HEK293 (cell line): ENCODE results near the gene ZC3H12C.
"Not testable (repeated sequence)": the region's sequence is repeated elsewhere in the genome, so short reads cannot be mapped to it uniquely, and the experiment has no call there.

Experiments
- CTCF ChIP-seq: fragments of 450-650 bp; formaldehyde crosslinking; IDR thresholded peaks from 2 replicates; pipeline ENCODE4 v1.5.1; 2016; ENCODE audit warnings: missing biosample characterization, missing genetic modification characterization
- PATZ1 ChIP-seq: fragments of 450-650 bp; formaldehyde crosslinking; IDR thresholded peaks from 2 replicates; pipeline ENCODE4 v1.5.1; 2016; ENCODE audit warnings: missing biosample characterization, missing genetic modification characterization
- YY1 ChIP-seq: fragments of 450-650 bp; formaldehyde crosslinking; IDR thresholded peaks from 2 replicates; pipeline ENCODE4 v1.5.1; 2018; ENCODE audit warnings: missing biosample characterization, missing genetic modification characterization
- ZNF350 ChIP-seq: fragments of 450-650 bp; formaldehyde crosslinking; IDR thresholded peaks from 2 replicates; pipeline ENCODE4 v1.5.0; 2017; ENCODE audit warnings: missing biosample characterization, mild to moderate bottlenecking, missing genetic modification characterization
- ZNF394 ChIP-seq: fragments of 450-650 bp; formaldehyde crosslinking; IDR thresholded peaks from 2 replicates; pipeline ENCODE4 v1.5.1; 2016; ENCODE audit warnings: missing biosample characterization, missing genetic modification characterization, mild to moderate bottlenecking, moderate library complexity, borderline replicate concordance
- ZNF518A ChIP-seq: fragments of 450-650 bp; formaldehyde crosslinking; conservative IDR thresholded peaks from 2 replicates; pipeline ENCODE4 v1.5.1; 2016; ENCODE audit warnings: low read depth, missing biosample characterization, missing genetic modification characterization

- not testable (repeated sequence) for TF ChIP-seq CTCF (tag by site-specific recombination); ZNF394; ZNF350 (tag by site-specific recombination); PATZ1 (tag by site-specific recombination); YY1 (tag by site-specific recombination); ZNF518A
Measured at GRCh38 chr11:110209313-110209694, 116.1 kb downstream of the ZC3H12C start.
